BLaER1 (cell line): ENCODE results near the gene BCL3.
A peak's percentile ranks its signal among the peaks of the same experiment; 100 is the strongest.

Experiments
- H3K27ac ChIP-seq: shearing (Covaris generic); formaldehyde crosslinking; 2 replicates; pipeline ENCODE4 v1.8.1; 2022
- H3K27me3 ChIP-seq: shearing (Covaris generic); formaldehyde crosslinking; 2 replicates; pipeline ENCODE4 v1.8.1; 2022
- H3K36me3 ChIP-seq: shearing (Covaris generic); formaldehyde crosslinking; 2 replicates; pipeline ENCODE4 v1.8.1; 2022
- H3K4me1 ChIP-seq: shearing (Covaris generic); formaldehyde crosslinking; 2 replicates; pipeline ENCODE4 v1.8.1; 2022
- H3K4me2 ChIP-seq: shearing (Covaris generic); formaldehyde crosslinking; 2 replicates; pipeline ENCODE4 v1.8.1; 2022
- H3K4me3 ChIP-seq: shearing (Covaris generic); formaldehyde crosslinking; 2 replicates; pipeline ENCODE4 v1.8.1; 2022
- H3K9ac ChIP-seq: shearing (Covaris generic); formaldehyde crosslinking; 2 replicates; pipeline ENCODE4 v1.8.1; 2022
- H3K9me3 ChIP-seq: shearing (Covaris generic); formaldehyde crosslinking; 2 replicates; pipeline ENCODE4 v1.8.1; 2022
- H4K20me1 ChIP-seq: shearing (Covaris generic); formaldehyde crosslinking; 2 replicates; pipeline ENCODE4 v1.8.1; 2022
- Cebpa-rat ChIP-seq: shearing (Covaris generic); IDR thresholded peaks from 2 replicates; pipeline ENCODE4 v1.8.1; 2022

Gene BCL3

DNA sequence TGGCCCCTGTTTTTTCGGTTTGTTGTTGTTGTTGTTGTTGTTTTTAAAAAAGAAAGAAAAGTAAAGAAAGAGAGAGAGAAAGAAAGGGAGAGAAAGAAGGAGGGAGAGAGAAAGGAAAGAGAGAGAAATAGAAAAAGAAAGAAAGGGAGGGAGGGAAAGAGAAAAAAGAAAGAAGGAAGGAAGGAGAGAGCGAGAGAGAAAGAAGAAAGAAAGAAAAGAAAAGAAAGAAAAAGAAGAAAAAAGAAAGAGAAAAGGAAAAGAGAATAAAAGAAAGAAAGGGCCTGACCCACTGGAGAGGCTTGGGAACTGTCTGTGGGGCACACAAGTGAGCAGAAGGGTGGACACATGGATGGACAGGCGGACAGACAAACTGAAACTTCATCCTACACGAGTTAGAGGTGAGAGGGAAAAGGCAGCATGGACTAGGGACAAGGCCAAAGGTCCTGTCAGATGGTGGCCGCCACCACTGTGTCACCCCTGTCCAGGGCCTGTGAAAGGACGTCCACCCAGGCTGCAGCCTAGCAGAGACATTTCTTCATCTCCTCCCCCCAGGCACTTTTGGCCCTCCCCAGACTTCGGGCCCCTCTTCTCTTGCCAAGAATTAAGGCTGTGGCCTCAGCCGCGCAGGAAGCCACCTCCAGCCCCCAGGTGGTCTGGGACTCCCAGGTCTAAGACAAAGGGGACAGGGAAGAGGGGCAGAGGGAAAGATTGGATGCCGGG lies 51.3 kb downstream of the BCL3 start:
- Histone ChIP-seq H3K9ac (peak overlapping the region; percentile 25; the same call in 1 of the 2 replicates), H3K4me2 (peak overlapping the region; percentile 88), H3K4me3 (no peak overlapping the region), H3K4me1 (peaks cover 70% of the 10 kb centered on the region), H3K9me3 (no peaks in the 10 kb centered on the region), H3K27me3 (no peaks in the 10 kb centered on the region), H4K20me1 (no peaks in the 10 kb centered on the region), H3K36me3 (no peaks in the 10 kb centered on the region), H3K27ac (peak overlapping the region; percentile 73)
- no peak for TF ChIP-seq Cebpa-rat

DNA sequence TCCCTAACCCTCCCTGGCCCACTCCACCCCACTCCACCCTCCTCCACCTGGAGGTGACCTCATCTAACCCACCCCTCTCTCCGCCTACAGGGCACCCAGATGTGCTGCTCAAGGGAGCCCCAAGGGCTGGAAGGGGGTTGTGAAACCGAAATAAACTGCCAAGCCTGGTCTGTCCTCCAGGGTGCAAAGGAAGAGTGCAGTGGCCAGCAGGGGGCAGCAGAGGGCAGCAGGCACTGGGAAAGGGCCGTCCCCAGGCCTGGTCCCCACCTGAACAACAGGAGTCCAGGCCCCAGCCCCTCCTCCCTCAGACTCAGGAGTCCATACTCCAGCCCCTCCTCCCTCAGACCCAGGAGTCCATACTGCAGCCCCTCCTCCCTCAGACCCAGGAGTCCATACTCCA lies 52.0 kb downstream of the BCL3 start:
- Histone ChIP-seq H3K4me1 (peaks cover 63% of the 10 kb centered on the region), H3K9ac (no peak overlapping the region), H3K27ac (peak overlapping the region; percentile 73), H3K9me3 (no peaks in the 10 kb centered on the region), H3K4me2 (peak overlapping the region; percentile 88), H4K20me1 (no peaks in the 10 kb centered on the region), H3K27me3 (no peaks in the 10 kb centered on the region), H3K4me3 (no peak overlapping the region), H3K36me3 (no peaks in the 10 kb centered on the region)
- 0 out of 2 replicates have a peak, but pooled peaks have one; percentile 55 for TF ChIP-seq Cebpa-rat

DNA sequence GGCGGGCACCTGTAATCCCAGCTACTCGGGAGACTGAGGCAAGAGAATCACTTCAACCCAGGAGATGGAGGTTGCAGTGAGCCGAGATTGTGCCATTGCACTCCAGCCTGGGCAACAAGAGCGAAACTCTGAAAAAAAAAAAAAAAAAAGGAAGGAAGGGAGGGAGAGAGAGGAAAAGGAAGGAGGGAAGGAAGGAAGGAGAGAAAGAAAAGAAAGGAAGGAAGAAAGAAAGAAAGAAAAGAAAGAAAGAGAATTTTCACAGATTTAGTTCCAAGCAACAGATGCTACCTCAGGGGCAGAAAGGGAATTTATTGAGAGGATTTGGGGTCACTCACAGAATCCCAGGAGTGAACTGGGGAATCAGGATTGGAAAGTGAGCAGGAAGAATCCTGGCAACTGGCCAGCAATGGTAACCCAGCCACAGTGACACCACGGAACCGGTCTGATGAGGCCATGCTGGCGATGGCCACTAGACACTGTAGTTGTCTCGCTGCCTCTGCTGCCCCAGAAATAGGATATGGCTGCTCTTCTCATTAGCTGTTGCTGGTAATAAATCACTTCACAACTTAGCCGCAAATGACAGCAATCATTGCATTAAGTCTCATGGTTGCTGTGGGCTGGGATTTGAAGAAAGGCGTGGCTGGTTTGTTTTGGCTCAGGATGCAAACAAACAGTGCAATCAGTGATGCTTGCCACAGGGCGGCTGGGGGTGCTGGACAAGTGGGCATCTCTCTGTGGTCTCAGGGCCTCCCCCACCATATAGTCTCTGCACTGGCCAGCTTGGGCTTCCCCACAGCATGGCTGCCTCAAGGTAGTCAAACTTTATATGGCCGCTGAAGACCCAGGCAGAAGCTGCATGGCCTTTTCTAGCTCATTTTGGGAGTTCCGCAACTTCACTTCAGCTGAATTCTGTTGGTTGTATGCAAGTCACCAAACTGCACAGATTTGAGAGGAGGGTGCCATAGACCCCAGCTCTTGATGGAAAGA lies 55.2 kb downstream of the BCL3 start:
- H3K27me3 ChIP-seq = no peaks in the 10 kb centered on the region
- no peak overlapping the region for H3K4me3 ChIP-seq
- H3K4me1 ChIP-seq = peaks cover 43% of the 10 kb centered on the region
- no peak overlapping the region for H3K27ac ChIP-seq
- H3K9me3 ChIP-seq = no peaks in the 10 kb centered on the region
- no peak overlapping the region for H3K9ac ChIP-seq
- H4K20me1 ChIP-seq = no peaks in the 10 kb centered on the region
- no peaks in the 10 kb centered on the region for H3K36me3 ChIP-seq
- 0 out of 2 replicates have a peak overlapping the region, but pooled peaks have one; percentile 5 for H3K4me2 ChIP-seq
- no peak for TF ChIP-seq Cebpa-rat

DNA sequence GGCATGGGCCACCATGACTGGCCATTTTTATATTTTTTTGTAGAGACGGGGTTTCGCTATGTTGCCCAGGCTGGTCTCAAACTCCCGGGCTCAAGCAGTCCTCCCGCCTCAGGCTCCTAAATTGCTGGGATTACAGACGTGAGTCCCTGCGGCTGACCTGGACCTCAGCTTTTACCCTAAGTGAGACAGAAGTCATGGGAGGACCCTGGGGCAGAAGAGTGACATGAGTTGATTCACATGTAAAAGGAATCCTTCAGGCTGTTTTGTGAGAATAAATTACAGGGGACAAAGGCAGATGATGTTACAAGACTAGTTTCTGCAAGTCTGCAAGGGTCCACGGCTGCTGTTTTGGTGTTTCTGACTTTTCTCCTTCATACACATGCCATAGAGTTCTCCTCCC lies 57.8 kb downstream of the BCL3 start:
- H3K4me1 ChIP-seq = peaks cover 34% of the 10 kb centered on the region
- no peak for TF ChIP-seq Cebpa-rat
- H3K36me3 ChIP-seq = no peaks in the 10 kb centered on the region
- H3K4me2 ChIP-seq = no peak overlapping the region
- no peak overlapping the region for H3K27ac ChIP-seq
- H3K27me3 ChIP-seq = no peaks in the 10 kb centered on the region
- no peak overlapping the region for H3K4me3 ChIP-seq
- H4K20me1 ChIP-seq = no peaks in the 10 kb centered on the region
- H3K9ac ChIP-seq = no peak overlapping the region
- H3K9me3 ChIP-seq = no peaks in the 10 kb centered on the region

DNA sequence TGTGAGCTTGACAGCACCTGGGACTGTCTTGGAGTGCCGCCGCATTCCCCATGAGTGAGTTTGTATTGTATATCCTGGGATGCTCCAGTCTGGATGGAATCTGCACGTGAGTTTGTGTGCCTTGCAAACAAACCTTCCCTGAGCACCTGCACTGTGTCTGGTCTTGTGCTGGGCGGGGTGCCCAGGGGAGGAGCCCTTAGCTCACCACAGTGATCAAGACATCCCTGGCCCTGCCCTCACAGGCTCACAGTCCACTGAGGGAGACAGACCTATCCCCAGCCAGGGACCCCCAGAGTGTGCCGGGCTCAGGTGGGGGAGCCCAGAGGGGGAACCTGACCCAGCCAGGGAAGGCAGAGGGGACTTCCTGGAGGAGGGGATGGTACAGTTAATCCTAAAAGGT lies 58.7 kb downstream of the BCL3 start:
- Histone ChIP-seq H3K9me3 (no peaks in the 10 kb centered on the region), H3K27ac (no peak overlapping the region), H3K9ac (no peak overlapping the region), H3K27me3 (no peaks in the 10 kb centered on the region), H3K4me3 (no peak overlapping the region), H4K20me1 (no peaks in the 10 kb centered on the region), H3K4me2 (no peak overlapping the region), H3K36me3 (no peaks in the 10 kb centered on the region), H3K4me1 (peaks cover 34% of the 10 kb centered on the region)
- no peak for TF ChIP-seq Cebpa-rat

DNA sequence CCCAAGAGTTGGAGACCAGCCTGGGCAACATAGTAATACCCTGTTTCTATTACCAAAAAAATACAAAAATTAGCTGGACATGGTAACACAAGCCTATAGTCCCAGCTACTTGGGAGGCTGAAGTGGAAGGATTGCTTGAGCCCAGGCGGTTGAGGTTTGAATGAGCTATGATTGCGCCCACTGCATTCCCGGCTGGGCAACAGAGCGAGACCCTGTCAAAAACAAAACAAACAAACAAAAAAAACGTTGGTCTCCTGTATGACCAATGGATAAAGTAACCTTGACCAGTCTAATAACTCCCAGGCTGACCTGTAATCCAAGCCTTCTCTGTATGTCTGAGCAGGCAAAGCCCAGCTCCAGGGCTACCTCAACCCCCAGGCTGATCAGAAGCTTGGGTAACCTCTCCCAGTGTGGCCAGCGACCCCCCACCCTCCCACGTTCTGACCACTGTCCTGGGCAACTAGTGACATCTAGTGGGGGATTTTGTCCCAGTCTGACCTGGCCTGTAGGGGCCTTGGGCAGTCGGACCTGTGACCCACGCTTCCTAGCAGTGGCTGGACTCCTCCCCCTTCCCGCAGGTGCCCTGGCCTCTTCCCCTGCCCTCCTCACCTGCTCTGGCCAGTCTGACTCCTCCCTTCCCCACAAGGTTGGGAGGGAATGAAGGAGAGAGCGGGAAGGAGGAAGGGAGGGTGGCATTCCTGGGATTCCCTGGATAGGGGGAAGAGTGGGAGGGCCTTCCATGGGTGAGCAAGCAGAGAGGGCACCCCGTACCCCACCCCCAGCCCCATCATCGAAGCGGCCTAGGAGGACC lies 59.3 kb downstream of the BCL3 start:
- Histone ChIP-seq H3K4me2 (peak overlapping the region; percentile 98), H3K4me1 (peaks cover 34% of the 10 kb centered on the region), H3K9ac (no peak overlapping the region; the same call in 1 of the 2 replicates), H3K4me3 (no peak overlapping the region), H3K36me3 (no peaks in the 10 kb centered on the region), H3K27me3 (no peaks in the 10 kb centered on the region), H3K9me3 (no peaks in the 10 kb centered on the region), H3K27ac (no peak overlapping the region), H4K20me1 (no peaks in the 10 kb centered on the region)
- TF ChIP-seq Cebpa-rat = no peak

DNA sequence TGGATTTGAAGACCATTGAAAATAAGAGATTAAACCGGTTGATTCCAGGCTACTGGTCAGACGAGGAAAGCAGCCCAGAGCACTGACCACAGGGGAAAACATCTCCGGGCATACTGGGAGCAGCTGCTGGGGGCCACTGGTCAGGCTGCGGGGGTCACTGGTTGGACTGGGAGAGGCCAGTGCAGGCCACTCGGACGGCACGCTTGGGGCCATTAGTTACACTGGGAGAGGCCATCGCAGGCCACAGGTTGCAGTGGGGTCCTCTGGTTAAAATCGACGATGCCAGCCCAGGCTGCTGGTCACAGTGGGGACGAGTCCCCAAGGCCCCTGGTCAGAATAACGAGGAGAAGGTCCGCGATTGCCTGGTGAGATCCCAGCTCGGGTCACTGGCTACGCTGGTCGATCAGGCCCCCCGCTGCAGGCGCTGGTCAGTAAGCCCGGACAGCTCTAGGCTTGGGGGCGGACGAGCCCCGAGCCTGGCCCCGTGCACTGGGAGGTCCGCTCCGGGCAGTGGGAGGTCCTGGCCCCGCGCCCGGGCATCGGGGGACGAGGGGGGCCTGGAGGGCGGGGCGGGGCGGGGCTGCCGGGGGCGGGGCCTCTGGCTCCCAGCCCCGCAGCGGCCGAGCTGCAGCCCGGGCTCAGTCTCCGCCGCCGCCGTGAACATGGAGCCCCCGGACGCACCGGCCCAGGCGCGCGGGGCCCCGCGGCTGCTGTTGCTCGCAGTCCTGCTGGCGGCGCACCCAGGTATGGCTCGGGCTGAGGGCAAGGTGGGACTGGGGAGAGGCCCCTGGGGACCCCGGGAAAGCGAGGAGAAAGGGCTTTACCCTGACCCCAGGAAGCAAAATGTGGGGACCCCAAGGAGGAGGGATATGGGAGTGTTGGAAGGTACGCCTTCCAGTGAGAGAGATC lies 60.2 kb downstream of the BCL3 start, which contains the start of gene BCAM:
Gene BCAM, plus strand, starts transcription at position 641 of the 909 bp plus-strand sequence. Its CDS starts 22 bp downstream, at position 663.
- H3K9ac ChIP-seq = peak within 1 kb of the TSS; percentile 77
- no peak for TF ChIP-seq Cebpa-rat
- peaks cover 25% of the 10 kb centered on the region for H3K4me1 ChIP-seq
- no peaks in the 10 kb centered on the region for H4K20me1 ChIP-seq
- H3K27me3 ChIP-seq = no peaks in the 10 kb centered on the region
- peak within 1 kb of the TSS; percentile 98 for H3K4me2 ChIP-seq
- H3K4me3 ChIP-seq = peak within 1 kb of the TSS; percentile 70
- no peaks in the 10 kb centered on the region for H3K9me3 ChIP-seq
- peaks cover 8% of the 10 kb centered on the region; the same call in 1 of the 2 replicates for H3K36me3 ChIP-seq
- peak within 1 kb of the TSS; percentile 72 for H3K27ac ChIP-seq
